Calu3 (cell line): Measurements from ENCODE around the gene DDX10. TPM values are rescaled to one million over a fixed set of nuclear protein-coding genes. Genes with fewer than 3 reads are reported as not detected.

Experiments
- BruUV-seq: library from RNA; stranded (reverse); fragments of 400-500 nt; replicated peaks from 2 replicates; lab custom pipeline; 2021; lab: Mats Ljungman, UMichigan
- CTCF ChIA-PET: fragments of 300-600 bp; sonication (Branson Sonifier 250); formaldehyde crosslinking; loops from one replicate; lab custom pipeline; 2022; ENCODE audit warnings: antibody characterized with exemption; lab: Charles Lee
- DNase-seq: peaks from one replicate; pipeline ENCODE4 v3.0.0; 2022
- H3K27ac Mint-ChIP-seq: one replicate; pipeline ENCODE4 v1.8.0; 2022; ENCODE audit warnings: mixed read lengths; ENCODE audit not compliant: unreplicated experiment
- H3K27me3 Mint-ChIP-seq: one replicate; pipeline ENCODE4 v1.8.0; 2022; ENCODE audit warnings: mixed read lengths; ENCODE audit not compliant: unreplicated experiment
- H3K36me3 Mint-ChIP-seq: one replicate; pipeline ENCODE4 v1.8.0; 2022; ENCODE audit warnings: mild to moderate bottlenecking, moderate library complexity, mixed read lengths; ENCODE audit not compliant: insufficient read depth, unreplicated experiment
- H3K4me1 Mint-ChIP-seq: one replicate; pipeline ENCODE4 v1.8.0; 2022; ENCODE audit warnings: mild to moderate bottlenecking, low read depth, mixed read lengths; ENCODE audit not compliant: unreplicated experiment
- H3K4me3 Mint-ChIP-seq: one replicate; pipeline ENCODE4 v1.8.0; 2022; ENCODE audit warnings: mild to moderate bottlenecking, low read depth, moderate library complexity, mixed read lengths; ENCODE audit not compliant: unreplicated experiment
- H3K9me3 Mint-ChIP-seq: one replicate; pipeline ENCODE4 v1.8.0; 2022; ENCODE audit warnings: low read depth, mixed read lengths; ENCODE audit not compliant: unreplicated experiment
- CTCF ChIP-seq: fragments of 200-600 bp; IDR thresholded peaks from one replicate; pipeline ENCODE4 v1.8.0; 2022; ENCODE audit warnings: antibody characterized with exemption; ENCODE audit not compliant: unreplicated experiment
- intact Hi-C: fragments of 100-400 bp; cut with micrococcal nuclease; formaldehyde crosslinking; loops from one replicate; pipeline ENCODE4 v1.10.0; 2022; ENCODE audit not compliant: unreplicated experiment
- total RNA-seq: library from RNA; stranded (reverse); gene quantifications from 2 replicates; pipeline ENCODE4 v1.2.3, GENCODE V29; 2022

Gene DDX10
- total RNA-seq, 1 experiment from 2014 or later, result 31.2 TPM

- Mint-ChIP-seq H3K27ac (no peak overlapping the region), H3K9me3 (no peaks in the 10 kb centered on the region), H3K36me3 (no peaks in the 10 kb centered on the region), H3K4me1 (no peaks in the 10 kb centered on the region), H3K4me3 (no peak overlapping the region), H3K27me3 (no peaks in the 10 kb centered on the region)
- TF ChIP-seq CTCF, result no peak
- no peak for DNase-seq
- CTCF ChIA-PET, result no interaction called here
- intact Hi-C loops, result no loop called here
- no TSS peak for BruUV-seq
These were observed 225.7 kb downstream of the DDX10 start for GRCh38 chr11:108890482-108891105.

GRCh38 chr11:108891143-108891542 lies 226.3 kb downstream of the DDX10 start:
- no peaks in the 10 kb centered on the region for H3K36me3 Mint-ChIP-seq
- no peaks in the 10 kb centered on the region for H3K27me3 Mint-ChIP-seq
- H3K4me1 Mint-ChIP-seq, result no peaks in the 10 kb centered on the region
- TF ChIP-seq CTCF, result no peak
- H3K9me3 Mint-ChIP-seq, result no peaks in the 10 kb centered on the region
- CTCF ChIA-PET, result no interaction called here
- BruUV-seq, result no TSS peak
- no peak overlapping the region for H3K27ac Mint-ChIP-seq
- DNase-seq, result no peak
- no peak overlapping the region for H3K4me3 Mint-ChIP-seq
- intact Hi-C loops, result no loop called here

- H3K9me3 Mint-ChIP-seq, result no peaks in the 10 kb centered on the region
- no peaks in the 10 kb centered on the region for H3K27me3 Mint-ChIP-seq
- TF ChIP-seq CTCF, result no peak
- no peaks in the 10 kb centered on the region for H3K4me1 Mint-ChIP-seq
- CTCF ChIA-PET, result no interaction called here
- H3K27ac Mint-ChIP-seq, result no peak overlapping the region
- no peak overlapping the region for H3K4me3 Mint-ChIP-seq
- intact Hi-C loops, result no loop called here
- DNase-seq, result no peak
- no TSS peak for BruUV-seq
- H3K36me3 Mint-ChIP-seq, result no peaks in the 10 kb centered on the region
These were observed 227.1 kb downstream of the DDX10 start for GRCh38 chr11:108891909-108892511.

- Mint-ChIP-seq H3K27ac (peak overlapping the region; percentile 83), H3K27me3 (no peaks in the 10 kb centered on the region), H3K4me1 (peaks cover 12% of the 10 kb centered on the region), H3K9me3 (no peaks in the 10 kb centered on the region), H3K36me3 (no peaks in the 10 kb centered on the region), H3K4me3 (peak overlapping the region; percentile 26)
- intact Hi-C loops, result no loop called here
- CTCF ChIA-PET, result interaction anchor here (0.6 kb wide), 1 partner anchor 23 kb away, joined by 3 read pairs; no protein-coding TSS in a partner anchor
- no peak for DNase-seq
- TSS peak; percentile 48 for BruUV-seq
- no peak for TF ChIP-seq CTCF
These were observed 231.0 kb downstream of the DDX10 start for GRCh38 chr11:108895579-108896480.
